HEK293 (cell line): ENCODE measurements around the gene COX6A2.
A peak's percentile ranks its signal among the peaks of the same experiment; 100 is the strongest.

Source experiments
- HOXD13 ChIP-seq: sonication (generic); formaldehyde crosslinking; IDR thresholded peaks from 2 replicates; pipeline ENCODE4 v1.8.0; 2022; ENCODE audit warnings: missing genetic modification reagents, borderline replicate concordance
- KLF9 ChIP-seq: fragments of 450-650 bp; formaldehyde crosslinking; IDR thresholded peaks from 2 replicates; pipeline ENCODE4 v1.5.1; 2016; ENCODE audit warnings: missing biosample characterization, missing genetic modification characterization, low read depth
- OVOL3 ChIP-seq: fragments of 450-650 bp; formaldehyde crosslinking; IDR thresholded peaks from 2 replicates; pipeline ENCODE4 v1.5.1; 2016; ENCODE audit warnings: missing biosample characterization, missing genetic modification characterization
- RBAK ChIP-seq: fragments of 450-650 bp; formaldehyde crosslinking; IDR thresholded peaks from 2 replicates; pipeline ENCODE4 v1.5.1; 2016; ENCODE audit warnings: missing biosample characterization, missing genetic modification characterization
- SP2 ChIP-seq: fragments of 450-650 bp; formaldehyde crosslinking; IDR thresholded peaks from 2 replicates; pipeline ENCODE4 v1.5.1; 2016; ENCODE audit warnings: missing biosample characterization, missing genetic modification characterization
- SP7 ChIP-seq: fragments of 450-650 bp; formaldehyde crosslinking; IDR thresholded peaks from 2 replicates; pipeline ENCODE4 v1.5.1; 2016; ENCODE audit warnings: missing biosample characterization, missing genetic modification characterization
- YY1 ChIP-seq: fragments of 450-650 bp; formaldehyde crosslinking; IDR thresholded peaks from 2 replicates; pipeline ENCODE4 v1.5.1; 2018; ENCODE audit warnings: missing biosample characterization, missing genetic modification characterization
- ZBTB20 ChIP-seq: fragments of 450-650 bp; formaldehyde crosslinking; IDR thresholded peaks from 2 replicates; pipeline ENCODE4 v1.5.1; 2016; ENCODE audit warnings: missing biosample characterization, missing genetic modification characterization
- ZNF112 ChIP-seq: fragments of 450-650 bp; formaldehyde crosslinking; IDR thresholded peaks from 2 replicates; pipeline ENCODE4 v1.5.0; 2017; ENCODE audit warnings: missing biosample characterization, missing genetic modification characterization
- ZNF121 ChIP-seq: fragments of 450-650 bp; formaldehyde crosslinking; IDR thresholded peaks from 2 replicates; pipeline ENCODE4 v1.5.1; 2016; ENCODE audit warnings: missing biosample characterization, missing genetic modification characterization
- ZNF146 ChIP-seq: fragments of 450-650 bp; formaldehyde crosslinking; IDR thresholded peaks from 2 replicates; pipeline ENCODE4 v1.5.1; 2016; ENCODE audit warnings: missing biosample characterization, missing genetic modification characterization
- ZNF184 ChIP-seq: fragments of 450-650 bp; IDR thresholded peaks from 2 replicates; pipeline ENCODE4 v1.5.1; 2018; ENCODE audit warnings: missing biosample characterization, mild to moderate bottlenecking, missing genetic modification characterization
- ZNF2 ChIP-seq: fragments of 450-650 bp; formaldehyde crosslinking; IDR thresholded peaks from 2 replicates; pipeline ENCODE4 v1.5.1; 2016; ENCODE audit warnings: missing biosample characterization, missing genetic modification characterization
- ZNF354C ChIP-seq: fragments of 450-650 bp; formaldehyde crosslinking; IDR thresholded peaks from 2 replicates; pipeline ENCODE4 v1.5.1; 2016; ENCODE audit warnings: missing biosample characterization, missing genetic modification characterization, low read depth, borderline replicate concordance
- ZNF366 ChIP-seq: fragments of 450-650 bp; formaldehyde crosslinking; conservative IDR thresholded peaks from 2 replicates; pipeline ENCODE4 v1.5.1; 2016; ENCODE audit warnings: missing biosample characterization, missing genetic modification characterization
- ZNF426 ChIP-seq: fragments of 450-650 bp; formaldehyde crosslinking; IDR thresholded peaks from 2 replicates; pipeline ENCODE4 v1.5.1; 2017; ENCODE audit warnings: missing biosample characterization, missing genetic modification characterization, mild to moderate bottlenecking, inconsistent platforms, moderate library complexity
- ZNF473 ChIP-seq: fragments of 450-650 bp; formaldehyde crosslinking; IDR thresholded peaks from 2 replicates; pipeline ENCODE4 v1.5.1; 2017; ENCODE audit warnings: missing biosample characterization, missing genetic modification characterization
- ZNF561 ChIP-seq: fragments of 450-650 bp; IDR thresholded peaks from 2 replicates; pipeline ENCODE4 v1.5.1; 2018; ENCODE audit warnings: missing biosample characterization, missing genetic modification characterization, borderline replicate concordance
- ZNF596 ChIP-seq: fragments of 450-650 bp; IDR thresholded peaks from 2 replicates; pipeline ENCODE4 v1.5.0; 2018; ENCODE audit warnings: missing biosample characterization, mild to moderate bottlenecking, missing genetic modification characterization, moderate library complexity
- ZNF600 ChIP-seq: fragments of 450-650 bp; formaldehyde crosslinking; IDR thresholded peaks from 2 replicates; pipeline ENCODE4 v1.5.1; 2016; ENCODE audit warnings: missing biosample characterization, missing genetic modification characterization
- ZNF626 ChIP-seq: fragments of 450-650 bp; sonication (Bioruptor Pico); formaldehyde crosslinking; IDR thresholded peaks from 2 replicates; pipeline ENCODE4 v1.5.1; 2018; ENCODE audit warnings: missing biosample characterization, missing genetic modification characterization, inconsistent platforms
- ZNF785 ChIP-seq: fragments of 450-650 bp; formaldehyde crosslinking; IDR thresholded peaks from 2 replicates; pipeline ENCODE4 v1.5.1; 2016; ENCODE audit warnings: missing biosample characterization, missing genetic modification characterization
- ZSCAN16 ChIP-seq: fragments of 450-650 bp; formaldehyde crosslinking; IDR thresholded peaks from 2 replicates; pipeline ENCODE4 v1.5.1; 2016; ENCODE audit warnings: missing biosample characterization, missing genetic modification characterization
- TF ChIP-seq, protein P1 (sequence below): sonication (generic); formaldehyde crosslinking; IDR thresholded peaks from 2 replicates; pipeline ENCODE4 v1.8.1; 2022; ENCODE audit warnings: mild to moderate bottlenecking, moderate library complexity, missing genetic modification reagents
- TF ChIP-seq, protein P2 (sequence below): fragments of 450-650 bp; formaldehyde crosslinking; IDR thresholded peaks from 2 replicates; pipeline ENCODE4 v1.5.1; 2016; ENCODE audit warnings: missing biosample characterization, missing genetic modification characterization
- TF ChIP-seq, protein P3 (sequence below): fragments of 450-650 bp; formaldehyde crosslinking; IDR thresholded peaks from 2 replicates; pipeline ENCODE4 v1.5.1; 2016; ENCODE audit warnings: missing biosample characterization, missing genetic modification characterization
- TF ChIP-seq, protein P4 (sequence below): IDR thresholded peaks from 2 replicates; pipeline ENCODE4 v1.6.1; 2011; ENCODE audit warnings: mild to moderate bottlenecking, low read depth, low read length, borderline replicate concordance
- TF ChIP-seq, protein P5 (sequence below): fragments of 450-650 bp; formaldehyde crosslinking; IDR thresholded peaks from 2 replicates; pipeline ENCODE4 v1.5.1; 2017; ENCODE audit warnings: missing biosample characterization, mild to moderate bottlenecking, missing genetic modification characterization, moderate library complexity
- TF ChIP-seq, protein P6 (sequence below): fragments of 450-650 bp; formaldehyde crosslinking; IDR thresholded peaks from 2 replicates; pipeline ENCODE4 v1.5.1; 2017; ENCODE audit warnings: missing biosample characterization, missing genetic modification characterization

COX6A2 gene

DNA sequence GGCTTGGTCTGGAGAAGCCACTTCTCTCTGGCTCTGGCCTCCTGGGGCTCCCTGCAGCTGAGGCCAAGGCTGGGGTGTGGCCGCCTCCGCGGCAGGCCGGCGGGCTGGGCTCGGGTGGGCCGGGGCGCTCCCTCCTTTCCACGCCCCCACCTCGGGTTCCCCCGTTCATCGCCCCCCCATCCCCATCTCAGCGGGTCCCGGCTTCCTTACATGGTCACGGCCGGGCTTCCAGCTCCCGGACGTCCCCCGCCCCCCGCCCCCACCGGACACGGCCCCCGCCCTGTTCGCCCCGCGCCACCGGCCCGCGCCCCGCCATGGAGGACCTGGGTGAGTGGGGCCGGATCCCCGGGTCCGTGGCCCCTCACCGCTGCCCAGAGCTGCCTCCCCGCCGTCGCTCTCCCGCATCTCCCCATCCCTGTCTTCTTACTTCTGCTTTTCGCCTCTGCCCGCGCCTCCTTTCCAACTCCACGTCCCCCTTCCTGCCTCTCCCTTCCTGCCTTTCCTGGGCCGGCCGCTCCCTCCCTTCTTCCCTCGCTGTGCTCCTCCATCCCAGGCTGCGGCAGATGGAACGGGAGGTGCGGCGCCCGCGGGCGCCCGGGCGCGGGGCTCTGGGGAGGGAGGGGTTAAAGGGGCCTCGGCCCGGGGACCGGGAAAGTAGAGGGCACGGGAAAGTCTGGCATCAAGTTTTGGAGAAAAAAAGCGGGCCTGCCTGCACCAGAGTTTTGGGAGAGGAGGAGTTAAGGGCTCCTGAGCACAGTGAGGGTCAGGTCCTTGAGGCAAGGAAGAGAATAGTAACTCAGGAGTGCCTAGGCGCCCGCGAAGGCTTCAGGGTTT is 43.9 kb upstream of the COX6A2 start, which contains the start of gene TGFB1I1 (continued):
- TF ChIP-seq ZNF184 (tag by site-specific recombination) (no peak), SP7 (tag by site-specific recombination) (peak; percentile 21; the same call in 1 of the 2 replicates), ZNF426 (tag by site-specific recombination) (no peak), KLF9 (no peak), YY1 (tag by site-specific recombination) (peak; percentile 52; the same call in 1 of the 2 replicates), ZNF473 (no peak), OVOL3 (no peak), ZBTB20 (tag by site-specific recombination) (peak; percentile 89), ZNF112 (tag by site-specific recombination) (no peak), ZNF600 (tag by site-specific recombination) (0 out of 2 replicates have a peak, but pooled peaks have one; percentile 38), ZNF146 (tag by site-specific recombination) (no peak), ZNF2 (no peak), ZNF366 (peak; percentile 69), ZNF354C (tag by site-specific recombination) (no peak), HOXD13 (no peak), ZNF121 (tag by site-specific recombination) (no peak), ZNF626 (no peak), ZNF561 (no peak; the same call in 1 of the 2 replicates), SP2 (tag by site-specific recombination) (no peak; the same call in 1 of the 2 replicates), RBAK (no peak), ZNF596 (tag by site-specific recombination) (no peak), ZSCAN16 (tag by site-specific recombination) (no peak), ZNF785 (no peak)
- TF ChIP-seq, protein P1, sequence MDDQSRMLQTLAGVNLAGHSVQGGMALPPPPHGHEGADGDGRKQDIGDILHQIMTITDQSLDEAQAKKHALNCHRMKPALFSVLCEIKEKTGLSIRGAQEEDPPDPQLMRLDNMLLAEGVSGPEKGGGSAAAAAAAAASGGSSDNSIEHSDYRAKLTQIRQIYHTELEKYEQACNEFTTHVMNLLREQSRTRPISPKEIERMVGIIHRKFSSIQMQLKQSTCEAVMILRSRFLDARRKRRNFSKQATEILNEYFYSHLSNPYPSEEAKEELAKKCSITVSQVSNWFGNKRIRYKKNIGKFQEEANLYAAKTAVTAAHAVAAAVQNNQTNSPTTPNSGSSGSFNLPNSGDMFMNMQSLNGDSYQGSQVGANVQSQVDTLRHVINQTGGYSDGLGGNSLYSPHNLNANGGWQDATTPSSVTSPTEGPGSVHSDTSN (CRISPR knock-in tag) = no peak
- TF ChIP-seq, protein P2, sequence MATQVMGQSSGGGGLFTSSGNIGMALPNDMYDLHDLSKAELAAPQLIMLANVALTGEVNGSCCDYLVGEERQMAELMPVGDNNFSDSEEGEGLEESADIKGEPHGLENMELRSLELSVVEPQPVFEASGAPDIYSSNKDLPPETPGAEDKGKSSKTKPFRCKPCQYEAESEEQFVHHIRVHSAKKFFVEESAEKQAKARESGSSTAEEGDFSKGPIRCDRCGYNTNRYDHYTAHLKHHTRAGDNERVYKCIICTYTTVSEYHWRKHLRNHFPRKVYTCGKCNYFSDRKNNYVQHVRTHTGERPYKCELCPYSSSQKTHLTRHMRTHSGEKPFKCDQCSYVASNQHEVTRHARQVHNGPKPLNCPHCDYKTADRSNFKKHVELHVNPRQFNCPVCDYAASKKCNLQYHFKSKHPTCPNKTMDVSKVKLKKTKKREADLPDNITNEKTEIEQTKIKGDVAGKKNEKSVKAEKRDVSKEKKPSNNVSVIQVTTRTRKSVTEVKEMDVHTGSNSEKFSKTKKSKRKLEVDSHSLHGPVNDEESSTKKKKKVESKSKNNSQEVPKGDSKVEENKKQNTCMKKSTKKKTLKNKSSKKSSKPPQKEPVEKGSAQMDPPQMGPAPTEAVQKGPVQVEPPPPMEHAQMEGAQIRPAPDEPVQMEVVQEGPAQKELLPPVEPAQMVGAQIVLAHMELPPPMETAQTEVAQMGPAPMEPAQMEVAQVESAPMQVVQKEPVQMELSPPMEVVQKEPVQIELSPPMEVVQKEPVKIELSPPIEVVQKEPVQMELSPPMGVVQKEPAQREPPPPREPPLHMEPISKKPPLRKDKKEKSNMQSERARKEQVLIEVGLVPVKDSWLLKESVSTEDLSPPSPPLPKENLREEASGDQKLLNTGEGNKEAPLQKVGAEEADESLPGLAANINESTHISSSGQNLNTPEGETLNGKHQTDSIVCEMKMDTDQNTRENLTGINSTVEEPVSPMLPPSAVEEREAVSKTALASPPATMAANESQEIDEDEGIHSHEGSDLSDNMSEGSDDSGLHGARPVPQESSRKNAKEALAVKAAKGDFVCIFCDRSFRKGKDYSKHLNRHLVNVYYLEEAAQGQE (tag by site-specific recombination) = no peak
- TF ChIP-seq, protein P3, sequence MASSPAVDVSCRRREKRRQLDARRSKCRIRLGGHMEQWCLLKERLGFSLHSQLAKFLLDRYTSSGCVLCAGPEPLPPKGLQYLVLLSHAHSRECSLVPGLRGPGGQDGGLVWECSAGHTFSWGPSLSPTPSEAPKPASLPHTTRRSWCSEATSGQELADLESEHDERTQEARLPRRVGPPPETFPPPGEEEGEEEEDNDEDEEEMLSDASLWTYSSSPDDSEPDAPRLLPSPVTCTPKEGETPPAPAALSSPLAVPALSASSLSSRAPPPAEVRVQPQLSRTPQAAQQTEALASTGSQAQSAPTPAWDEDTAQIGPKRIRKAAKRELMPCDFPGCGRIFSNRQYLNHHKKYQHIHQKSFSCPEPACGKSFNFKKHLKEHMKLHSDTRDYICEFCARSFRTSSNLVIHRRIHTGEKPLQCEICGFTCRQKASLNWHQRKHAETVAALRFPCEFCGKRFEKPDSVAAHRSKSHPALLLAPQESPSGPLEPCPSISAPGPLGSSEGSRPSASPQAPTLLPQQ (tag by site-specific recombination) = peak; percentile 75
- TF ChIP-seq, protein P4, sequence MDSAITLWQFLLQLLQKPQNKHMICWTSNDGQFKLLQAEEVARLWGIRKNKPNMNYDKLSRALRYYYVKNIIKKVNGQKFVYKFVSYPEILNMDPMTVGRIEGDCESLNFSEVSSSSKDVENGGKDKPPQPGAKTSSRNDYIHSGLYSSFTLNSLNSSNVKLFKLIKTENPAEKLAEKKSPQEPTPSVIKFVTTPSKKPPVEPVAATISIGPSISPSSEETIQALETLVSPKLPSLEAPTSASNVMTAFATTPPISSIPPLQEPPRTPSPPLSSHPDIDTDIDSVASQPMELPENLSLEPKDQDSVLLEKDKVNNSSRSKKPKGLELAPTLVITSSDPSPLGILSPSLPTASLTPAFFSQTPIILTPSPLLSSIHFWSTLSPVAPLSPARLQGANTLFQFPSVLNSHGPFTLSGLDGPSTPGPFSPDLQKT = no peak
- TF ChIP-seq, protein P5, sequence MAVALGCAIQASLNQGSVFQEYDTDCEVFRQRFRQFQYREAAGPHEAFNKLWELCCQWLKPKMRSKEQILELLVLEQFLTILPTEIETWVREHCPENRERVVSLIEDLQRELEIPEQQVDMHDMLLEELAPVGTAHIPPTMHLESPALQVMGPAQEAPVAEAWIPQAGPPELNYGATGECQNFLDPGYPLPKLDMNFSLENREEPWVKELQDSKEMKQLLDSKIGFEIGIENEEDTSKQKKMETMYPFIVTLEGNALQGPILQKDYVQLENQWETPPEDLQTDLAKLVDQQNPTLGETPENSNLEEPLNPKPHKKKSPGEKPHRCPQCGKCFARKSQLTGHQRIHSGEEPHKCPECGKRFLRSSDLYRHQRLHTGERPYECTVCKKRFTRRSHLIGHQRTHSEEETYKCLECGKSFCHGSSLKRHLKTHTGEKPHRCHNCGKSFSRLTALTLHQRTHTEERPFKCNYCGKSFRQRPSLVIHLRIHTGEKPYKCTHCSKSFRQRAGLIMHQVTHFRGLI = peak; percentile 27; the same call in 1 of the 2 replicates
- TF ChIP-seq, protein P6, sequence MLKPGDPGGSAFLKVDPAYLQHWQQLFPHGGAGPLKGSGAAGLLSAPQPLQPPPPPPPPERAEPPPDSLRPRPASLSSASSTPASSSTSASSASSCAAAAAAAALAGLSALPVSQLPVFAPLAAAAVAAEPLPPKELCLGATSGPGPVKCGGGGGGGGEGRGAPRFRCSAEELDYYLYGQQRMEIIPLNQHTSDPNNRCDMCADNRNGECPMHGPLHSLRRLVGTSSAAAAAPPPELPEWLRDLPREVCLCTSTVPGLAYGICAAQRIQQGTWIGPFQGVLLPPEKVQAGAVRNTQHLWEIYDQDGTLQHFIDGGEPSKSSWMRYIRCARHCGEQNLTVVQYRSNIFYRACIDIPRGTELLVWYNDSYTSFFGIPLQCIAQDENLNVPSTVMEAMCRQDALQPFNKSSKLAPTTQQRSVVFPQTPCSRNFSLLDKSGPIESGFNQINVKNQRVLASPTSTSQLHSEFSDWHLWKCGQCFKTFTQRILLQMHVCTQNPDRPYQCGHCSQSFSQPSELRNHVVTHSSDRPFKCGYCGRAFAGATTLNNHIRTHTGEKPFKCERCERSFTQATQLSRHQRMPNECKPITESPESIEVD (tag by site-specific recombination) = no peak
